ENCODE results near the gene TBATA.
A peak's percentile ranks its signal among the peaks of the same experiment; 100 is the strongest.

The TBATA gene

GRCh38 chr10:70807556-70807955 lies 22.4 kb upstream of the TBATA start:
- no peak for DNase-seq

DNA sequence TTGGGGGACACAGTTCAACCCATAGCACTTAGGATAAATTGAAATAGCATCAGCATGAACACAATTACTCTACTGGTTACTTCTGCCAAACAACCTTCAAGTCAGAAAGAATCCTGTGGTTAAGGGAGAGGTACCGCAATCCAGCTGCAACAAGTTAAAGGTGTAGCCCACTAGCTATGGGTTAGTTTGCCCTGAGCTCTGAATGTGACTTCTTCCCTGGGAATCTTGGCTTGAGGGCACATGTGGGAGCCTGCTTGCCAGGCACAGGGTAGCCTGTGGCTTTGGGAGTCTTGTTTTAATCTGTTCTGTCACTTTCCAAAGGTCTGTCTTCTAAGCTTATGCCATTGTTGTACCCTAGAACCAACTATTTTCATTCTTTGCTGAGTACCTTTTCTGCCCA lies 21.7 kb upstream of the TBATA start:
- DNase-seq: no peak

- DNase-seq: no peak
These were observed 20.5 kb upstream of the TBATA start for GRCh38 chr10:70805619-70806215.

DNA sequence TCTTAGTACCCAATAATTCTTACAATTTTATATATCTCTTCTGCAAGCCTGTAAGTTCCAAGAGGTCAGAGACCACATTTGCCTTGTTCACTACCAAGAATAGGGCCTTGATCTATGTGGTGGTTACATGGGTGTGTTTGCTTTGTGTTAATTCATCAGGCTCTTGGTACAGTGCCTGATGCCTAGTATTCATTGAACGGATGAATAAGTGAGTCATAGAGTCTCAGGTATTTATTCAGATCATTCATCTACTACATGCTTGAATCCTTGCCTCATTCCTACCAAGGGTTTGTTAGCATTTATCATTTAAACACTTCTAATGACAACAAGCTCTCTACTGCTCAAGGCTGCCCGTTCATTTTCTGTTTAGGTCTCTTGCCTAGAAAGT lies 19.2 kb upstream of the TBATA start:
- DNase-seq: no peak

- no peak for DNase-seq
These were observed 18.7 kb upstream of the TBATA start for GRCh38 chr10:70803775-70804420.

DNA sequence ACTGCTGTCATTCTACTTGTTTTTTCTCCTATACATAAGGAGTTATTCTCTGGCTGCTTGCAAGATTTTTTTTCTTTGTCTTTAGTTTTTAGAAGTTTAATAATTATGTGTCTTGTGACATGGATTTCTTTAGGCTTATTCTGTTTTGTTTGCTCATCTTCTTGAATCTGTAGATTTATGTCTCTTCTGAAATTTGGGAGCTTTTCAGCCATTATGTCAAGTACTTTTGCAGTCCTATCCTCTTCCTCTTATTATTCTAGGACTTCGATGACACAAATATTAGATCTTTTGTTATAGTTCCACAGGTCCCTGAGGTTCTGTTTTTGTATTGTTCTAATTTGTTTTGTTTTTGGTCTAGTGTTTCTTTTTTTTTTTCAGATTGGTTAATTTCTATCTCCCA lies 16.7 kb upstream of the TBATA start:
- no peak for DNase-seq

DNA sequence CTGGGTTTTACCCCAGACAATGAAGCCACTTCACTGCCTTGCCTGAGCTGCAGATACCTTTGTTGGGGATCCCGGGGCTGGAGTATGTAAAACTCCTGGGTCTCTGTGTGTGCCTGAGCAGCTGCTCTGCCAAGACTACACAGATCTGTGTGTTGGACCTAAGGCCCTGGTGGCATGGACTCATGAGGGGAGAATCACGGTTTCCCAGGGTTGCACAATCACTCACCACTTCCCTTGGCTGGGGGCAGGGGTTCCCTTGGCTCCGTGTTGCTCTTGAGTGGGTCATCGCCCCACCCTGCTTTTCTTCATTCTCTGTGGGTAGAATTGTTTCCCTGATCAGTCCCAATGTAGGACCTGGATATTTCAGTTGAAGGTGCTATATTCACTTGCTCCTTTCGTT lies 13.9 kb upstream of the TBATA start:
- DNase-seq: no peak

DNA sequence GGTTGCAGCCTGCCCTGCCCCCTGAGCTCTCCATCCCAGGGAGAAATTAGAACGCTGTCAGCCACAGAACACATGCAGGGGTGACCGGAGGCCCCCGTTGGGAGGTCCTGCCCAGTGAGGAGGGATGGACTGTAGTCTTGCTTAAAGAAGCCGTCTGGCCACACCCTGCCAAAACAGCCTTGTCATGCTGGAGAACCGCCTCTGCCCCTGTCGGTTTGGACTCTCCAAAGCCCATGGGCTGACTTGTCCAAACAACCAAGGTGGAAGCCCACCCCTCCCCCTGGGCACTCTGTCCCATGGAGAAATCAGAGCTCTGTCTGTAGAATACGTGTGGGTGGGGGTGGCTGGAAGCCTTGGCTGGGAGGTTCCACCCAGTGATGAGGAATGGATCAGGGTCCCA lies 12.7 kb upstream of the TBATA start:
- DNase-seq: no peak

DNA sequence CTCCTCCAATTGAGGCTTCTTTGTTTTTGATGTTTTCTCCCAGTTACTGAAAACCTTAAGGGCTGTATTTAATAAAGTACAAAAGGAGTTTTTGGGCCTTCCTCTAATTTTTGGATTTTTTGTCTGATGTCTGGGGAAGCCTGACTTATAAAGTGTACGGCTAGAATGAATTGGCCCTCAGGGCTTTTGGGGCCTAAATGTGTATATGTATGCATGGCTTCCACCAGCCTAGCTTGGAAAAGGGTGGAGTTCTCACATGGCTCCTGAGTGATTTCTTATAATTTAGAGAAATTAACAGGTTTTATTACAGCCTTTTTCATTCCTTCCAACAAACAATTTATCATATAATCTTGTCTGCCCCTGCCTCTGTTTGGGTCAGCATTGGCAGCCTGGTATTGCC lies 10.4 kb upstream of the TBATA start:
- no peak for DNase-seq

GRCh38 chr10:70791386-70792039 lies 6.3 kb upstream of the TBATA start:
- no peak for DNase-seq

DNA sequence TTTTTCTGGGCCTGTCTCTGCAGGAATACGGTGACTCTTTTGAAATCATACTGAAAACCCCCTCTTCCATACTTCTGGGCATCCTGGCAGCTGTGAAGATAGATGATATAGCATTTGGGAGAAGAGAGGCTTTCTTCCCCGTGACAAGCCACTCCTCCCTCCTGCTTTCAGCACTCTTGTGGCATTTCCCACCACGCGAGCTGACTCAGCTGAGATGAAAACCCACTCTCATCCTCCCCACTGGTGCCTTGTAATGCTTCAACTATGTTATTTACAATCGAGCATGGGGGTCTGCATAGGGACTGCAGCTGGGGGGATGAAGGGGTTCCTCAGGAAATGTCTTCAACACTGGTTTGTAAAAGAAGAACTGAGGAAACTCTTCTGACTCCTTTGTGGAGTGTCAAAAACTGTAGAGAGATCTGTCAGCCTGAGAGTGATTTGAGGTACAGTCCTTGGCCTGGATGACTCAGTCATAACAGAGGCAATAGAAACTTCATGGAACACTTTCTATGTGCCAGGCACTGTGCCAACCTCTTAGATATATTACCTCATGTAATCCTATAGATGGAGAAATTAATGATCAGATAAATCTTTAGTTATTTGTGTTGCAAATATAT lies 1.7 kb upstream of the TBATA start:
- peak; percentile 11 for DNase-seq

- no peak for DNase-seq
These were observed 706 bp downstream of the TBATA start for GRCh38 chr10:70784471-70784870.

- DNase-seq: no peak
These were observed 1.2 kb downstream of the TBATA start for GRCh38 chr10:70784016-70784415.

DNA sequence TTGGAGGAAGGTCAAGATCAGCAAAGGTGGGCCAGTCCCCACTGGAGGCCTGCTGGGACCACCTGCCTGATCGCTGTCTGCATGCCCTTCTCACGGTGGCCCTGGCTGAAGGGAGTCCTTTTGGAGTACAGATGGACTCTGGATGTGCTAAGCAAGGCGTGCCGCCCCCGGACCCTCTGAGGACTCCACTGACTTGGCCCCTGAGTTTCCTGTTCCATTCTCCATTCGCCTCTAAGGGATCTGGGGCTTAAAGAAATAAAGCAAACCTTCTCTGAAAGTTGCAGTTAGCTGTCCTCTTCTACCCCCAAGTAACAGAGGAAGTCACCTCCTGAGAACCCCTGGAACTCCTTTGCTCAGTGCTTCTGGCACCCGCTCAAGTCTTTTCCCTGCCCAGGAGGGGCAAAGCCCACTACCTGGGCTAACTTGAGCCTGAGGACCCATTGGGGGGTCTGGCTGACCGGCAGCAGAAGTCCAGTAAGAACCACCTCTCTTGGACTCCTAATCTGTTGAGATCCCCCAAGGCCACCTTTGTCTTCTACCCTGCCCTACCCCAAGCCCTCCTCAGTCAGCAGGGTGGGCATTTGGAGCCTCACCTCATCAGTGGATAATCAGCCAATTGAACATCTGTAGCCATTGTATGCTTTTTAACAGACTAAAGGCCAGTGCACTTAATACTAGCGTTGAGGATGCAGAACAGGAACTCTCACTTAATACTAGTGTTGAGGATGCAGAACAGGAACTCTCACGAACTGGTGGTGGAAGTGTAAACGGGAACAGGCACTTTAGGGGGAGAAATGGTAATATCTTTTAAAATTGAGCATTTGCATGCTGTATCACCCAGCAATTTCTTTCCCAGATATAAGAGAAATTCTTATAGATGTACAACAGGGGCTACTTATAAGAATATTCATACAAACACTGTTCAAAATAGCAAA lies 2.2 kb downstream of the TBATA start:
- no peak for DNase-seq

GRCh38 chr10:70782086-70782745 lies 3.0 kb downstream of the TBATA start:
- no peak for DNase-seq

- DNase-seq: no peak
These were observed 3.6 kb downstream of the TBATA start for GRCh38 chr10:70781461-70782051.

DNA sequence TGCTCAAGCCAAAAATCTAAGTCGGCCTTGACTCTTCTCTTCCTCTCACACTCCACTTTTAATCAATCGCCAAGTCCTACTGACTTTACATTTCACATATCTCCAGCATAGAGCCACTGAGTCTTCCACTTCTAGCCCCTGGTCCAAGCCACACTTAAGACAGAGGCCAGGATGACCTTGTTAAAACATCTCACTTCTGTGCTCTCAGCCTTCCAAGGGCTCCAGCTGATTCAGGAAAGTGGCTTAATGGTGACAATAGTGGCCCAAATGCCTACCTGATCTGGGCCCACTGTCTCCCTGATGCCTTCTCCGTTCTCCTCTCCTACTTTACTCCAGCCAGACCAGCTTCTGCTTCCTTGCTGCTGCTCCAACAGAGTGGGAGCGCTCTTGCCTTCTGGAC lies 4.4 kb downstream of the TBATA start:
- no peak for DNase-seq

DNA sequence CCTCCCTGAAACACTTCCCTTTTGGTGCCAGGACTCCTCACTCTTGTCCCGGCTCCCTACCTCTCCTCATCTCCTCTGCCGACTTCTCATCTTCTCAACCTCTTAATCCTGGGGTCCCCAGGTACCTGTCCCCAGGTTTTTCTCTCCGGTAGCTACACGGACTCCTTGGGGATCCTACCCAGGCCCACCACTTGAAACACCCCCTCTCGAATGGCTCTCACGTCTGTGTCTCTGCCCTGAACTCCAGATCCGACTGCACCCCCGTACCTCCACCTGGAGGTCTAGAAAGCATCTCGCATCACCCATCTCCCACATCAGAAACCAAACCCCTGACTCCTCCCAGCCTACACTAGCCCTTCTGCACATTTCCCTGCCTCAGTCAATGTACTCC lies 4.8 kb downstream of the TBATA start:
- no peak for DNase-seq

GRCh38 chr10:70779511-70780369 lies 5.4 kb downstream of the TBATA start:
- no peak for DNase-seq

DNA sequence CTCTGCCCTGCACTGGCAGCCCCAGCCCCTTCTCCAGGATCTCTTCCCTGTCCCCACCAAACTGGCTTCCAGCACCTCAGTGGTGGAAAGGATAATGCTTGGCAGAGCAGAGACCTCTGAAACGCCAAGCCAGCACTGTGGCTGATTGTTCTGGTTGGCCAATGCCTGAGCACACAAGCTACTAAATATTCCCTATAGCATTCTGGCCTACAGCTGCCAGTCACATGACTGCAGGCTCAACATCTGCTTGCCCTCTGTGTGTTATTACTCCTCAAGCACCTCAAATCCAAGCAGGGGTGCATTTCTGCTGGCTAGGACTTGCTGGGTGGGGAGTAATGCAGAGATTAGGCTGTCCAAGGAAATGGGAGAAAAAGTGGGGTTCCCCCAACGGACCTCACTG lies 6.1 kb downstream of the TBATA start:
- no peak for DNase-seq

GRCh38 chr10:70778267-70778924 lies 6.8 kb downstream of the TBATA start:
- no peak for DNase-seq

Measured in stimulated activated CD4-positive, alpha-beta T cell treated with anti-CD3 and anti-CD28 coated beads, Interleukin-4, amount 100 ng/mL, for 24 hours (primary cell).